ENCODE data around the gene KRT76.

Gene KRT76

DNA sequence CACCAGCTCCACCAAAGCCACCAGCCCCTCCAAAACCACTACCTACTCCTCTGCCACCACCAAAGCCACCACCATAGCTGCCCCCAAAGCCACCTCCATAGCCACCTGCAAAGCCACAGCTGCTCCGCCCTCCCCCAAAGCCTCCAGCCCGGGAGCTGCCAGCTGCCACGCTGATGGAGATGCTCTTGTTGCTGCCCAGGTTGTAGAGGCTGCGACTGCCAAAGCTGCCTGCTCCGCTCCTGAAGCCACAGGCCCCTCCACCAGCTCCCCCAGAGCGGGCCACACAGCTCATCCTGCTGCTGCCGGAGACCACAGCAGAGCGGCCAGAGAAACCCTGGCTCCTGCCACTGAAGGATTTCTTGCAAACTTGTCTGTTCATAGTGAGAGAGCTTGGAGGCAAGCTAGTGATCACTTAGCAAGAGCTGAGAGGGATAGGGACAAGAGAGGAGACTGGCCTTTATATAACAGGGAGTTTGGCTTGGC, at the start of gene KRT76:
Gene KRT76 (minus strand): TSS at position 433 of the 483 bp plus-strand sequence. CDS start 54 bp downstream, at position 379.
- in situ Hi-C loops (cut with MboI; ENCODE audit: low sequenced_read_pairs): no loop called here

DNA sequence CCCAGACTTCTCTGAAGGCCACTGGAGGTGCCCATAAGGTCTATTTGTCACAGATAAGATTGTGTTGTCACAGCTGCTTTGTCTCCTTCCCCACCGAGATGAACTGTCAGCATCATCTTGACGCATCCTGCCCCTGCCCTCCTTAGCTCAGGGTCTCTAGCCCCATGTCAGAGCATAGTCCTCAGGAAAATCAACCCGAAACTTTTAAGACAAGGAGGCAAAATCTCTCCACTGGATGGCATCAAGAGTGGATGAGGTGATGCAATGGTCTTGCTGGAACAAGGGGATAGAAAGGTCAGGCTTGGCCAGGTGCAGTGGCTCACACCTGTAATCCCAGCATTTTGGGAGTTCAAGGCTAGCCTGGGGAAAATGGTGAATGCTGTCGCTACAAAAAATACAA, 48.8 kb upstream of the KRT76 start:
- in situ Hi-C loops (cut with MboI; ENCODE audit: low sequenced_read_pairs): no loop called here

DNA sequence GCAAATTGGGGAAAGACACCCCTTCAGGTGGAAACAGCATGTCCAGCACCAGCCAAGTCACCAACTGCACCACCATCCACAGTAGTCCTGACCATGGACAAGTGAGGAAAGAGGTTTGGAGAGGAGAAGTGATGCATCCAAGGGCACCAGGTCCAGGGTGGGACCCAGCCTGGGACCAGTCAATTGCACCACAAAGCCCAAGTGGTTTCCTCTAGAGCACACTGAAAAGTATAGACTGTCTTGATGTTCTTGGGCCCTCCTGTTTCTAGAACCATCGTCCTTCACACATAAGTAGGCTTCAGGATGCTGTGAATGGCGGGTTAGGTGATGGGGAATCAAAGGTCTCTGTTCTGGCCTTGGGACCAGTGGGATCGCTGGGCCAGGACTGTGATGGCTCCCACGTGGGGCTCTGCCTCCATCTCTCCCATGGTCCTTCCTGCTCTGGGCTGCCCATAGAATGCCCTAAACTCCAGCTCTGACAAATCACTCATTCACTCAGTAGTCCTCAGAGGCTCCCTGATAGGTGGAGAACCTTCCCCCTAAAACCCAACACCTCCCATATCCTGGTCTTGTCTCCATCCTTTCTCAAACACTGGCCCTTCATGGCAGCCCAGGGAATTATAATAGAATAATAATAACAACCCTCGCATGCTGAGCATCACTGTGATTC, 47.7 kb upstream of the KRT76 start:
- in situ Hi-C loops (cut with MboI; ENCODE audit: low sequenced_read_pairs): no loop called here

DNA sequence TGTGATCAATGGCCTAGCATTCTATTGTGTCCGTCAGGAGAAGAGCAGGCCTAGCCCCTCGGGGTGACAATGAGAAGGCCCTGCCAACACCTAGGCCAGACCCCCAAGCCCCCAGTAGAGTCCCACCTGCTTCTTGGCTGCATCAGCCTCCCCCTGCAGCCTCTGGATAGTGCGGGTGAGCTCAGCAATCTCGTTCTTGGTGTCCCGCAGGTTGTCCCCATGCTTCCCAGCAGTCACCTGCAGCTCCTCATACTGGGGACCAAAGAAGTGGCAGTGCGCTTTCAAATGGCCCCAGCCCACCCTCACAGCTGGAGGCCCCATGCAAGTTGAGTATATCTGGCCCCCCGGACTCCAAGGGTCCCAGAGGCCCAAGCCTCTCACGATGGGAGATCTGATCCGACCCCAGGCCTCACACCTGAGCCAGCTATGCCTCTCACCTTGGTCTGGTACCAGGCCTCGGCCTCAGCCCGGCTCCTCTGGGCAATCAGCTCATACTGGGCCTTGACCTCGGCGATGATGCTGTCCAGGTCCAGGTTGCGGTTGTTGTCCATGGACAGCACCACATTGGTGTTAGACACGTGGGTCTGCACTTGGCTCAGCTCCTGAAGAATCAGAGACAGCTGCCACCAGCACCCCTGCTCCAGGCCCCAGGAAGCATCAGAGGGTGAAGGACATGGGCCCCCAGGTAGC, 46.8 kb upstream of the KRT76 start:
- in situ Hi-C loops (cut with MboI; ENCODE audit: low sequenced_read_pairs): no loop called here

DNA sequence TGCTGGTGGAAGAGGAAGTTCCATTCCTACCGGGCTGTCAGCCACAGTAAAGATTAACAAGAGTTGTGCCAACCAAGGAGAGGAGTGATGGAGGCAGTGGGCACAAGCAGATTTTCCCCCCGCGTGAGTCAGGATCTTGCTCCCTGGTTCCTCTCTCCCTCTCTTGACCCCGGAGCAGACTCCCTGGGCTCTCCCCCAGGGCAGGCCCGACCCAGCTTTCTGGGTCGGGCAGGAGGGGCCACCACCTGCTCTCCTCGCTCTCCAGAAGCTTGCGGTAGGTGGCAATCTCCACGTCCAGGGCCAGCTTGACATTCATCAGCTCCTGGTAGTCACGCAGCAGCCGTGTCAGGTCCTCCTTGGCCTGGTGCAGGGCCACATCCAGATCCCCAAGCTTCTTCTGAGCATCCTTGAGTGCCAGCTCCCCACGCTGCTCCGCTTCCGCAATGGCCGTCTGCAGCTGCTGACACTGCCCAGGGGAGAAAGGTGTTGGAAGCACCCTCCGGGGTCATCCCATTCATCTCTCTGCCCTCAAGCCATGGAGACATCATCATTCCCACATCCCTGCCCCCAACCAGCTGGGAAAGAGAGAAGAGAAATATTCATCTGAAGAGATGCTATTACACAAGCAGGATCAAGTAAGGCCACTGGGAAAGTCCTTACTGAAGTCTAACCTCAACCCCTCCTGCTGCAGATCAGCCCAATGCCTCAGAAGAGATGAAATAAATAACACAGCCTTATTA, 45.8 kb upstream of the KRT76 start:
- in situ Hi-C loops (cut with MboI; ENCODE audit: low sequenced_read_pairs): no loop called here

GRCh38 chr12:52821826-52822660, 44.9 kb upstream of the KRT76 start:
- in situ Hi-C loops (cut with MboI; ENCODE audit: low sequenced_read_pairs): no loop called here

DNA sequence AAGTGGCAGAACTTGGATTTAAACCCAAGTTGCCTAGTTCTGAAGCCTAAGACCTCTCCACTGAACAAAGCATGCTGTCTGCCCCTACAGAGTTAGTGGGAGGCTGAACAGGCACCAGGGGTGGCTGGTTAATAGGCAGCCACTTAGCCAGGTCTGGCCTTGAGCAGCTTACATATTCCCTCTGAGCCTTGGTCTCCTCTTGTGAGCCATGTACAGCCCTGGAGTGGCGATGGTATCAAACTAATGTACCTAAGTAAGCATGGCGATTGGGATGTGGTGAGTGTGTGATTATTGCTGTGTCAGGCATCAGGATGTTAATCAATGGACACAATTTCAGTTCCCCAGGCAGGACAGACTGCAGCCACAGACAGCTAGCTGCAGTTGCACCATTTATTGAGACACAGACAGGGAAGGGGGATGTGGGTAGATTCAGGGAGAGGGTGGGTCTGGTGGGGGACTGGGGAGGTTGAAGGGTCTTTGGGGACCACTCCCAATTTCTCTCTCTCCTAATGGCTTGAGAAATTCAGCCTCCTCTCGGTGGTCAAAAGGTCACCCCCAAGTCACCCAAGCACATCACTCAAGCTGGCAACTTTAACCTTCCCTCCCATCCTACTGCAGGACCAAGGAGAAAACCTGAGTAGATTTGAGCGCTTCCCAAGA, 44.1 kb upstream of the KRT76 start:
- in situ Hi-C loops (cut with MboI; ENCODE audit: low sequenced_read_pairs): no loop called here

DNA sequence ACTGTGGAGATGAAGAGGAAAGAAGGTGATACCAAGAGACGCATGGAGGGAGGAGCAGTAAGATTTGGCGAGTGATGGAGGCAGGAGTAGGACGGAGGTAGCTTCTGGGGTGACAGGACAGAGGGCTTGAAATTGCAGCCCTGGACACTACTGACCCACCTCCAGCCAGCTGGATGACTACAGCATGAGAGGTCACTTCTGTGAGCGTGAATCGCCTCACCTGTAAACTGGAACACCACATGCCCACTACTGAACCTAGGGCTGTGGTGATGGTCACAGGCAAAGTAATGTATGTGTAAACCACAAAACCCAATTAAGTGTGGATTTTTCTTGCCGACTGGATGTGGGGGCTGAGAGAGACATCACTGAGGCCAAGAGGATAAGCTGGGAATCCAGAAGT, 43.4 kb upstream of the KRT76 start:
- in situ Hi-C loops (cut with MboI; ENCODE audit: low sequenced_read_pairs): no loop called here

- in situ Hi-C loops (cut with MboI; ENCODE audit: low sequenced_read_pairs): no loop called here
Observed at GRCh38 chr12:52819731-52820510, 42.8 kb upstream of the KRT76 start.

- in situ Hi-C loops (cut with MboI; ENCODE audit: low sequenced_read_pairs): no loop called here
Observed at GRCh38 chr12:52818887-52819420, 41.8 kb upstream of the KRT76 start.

DNA sequence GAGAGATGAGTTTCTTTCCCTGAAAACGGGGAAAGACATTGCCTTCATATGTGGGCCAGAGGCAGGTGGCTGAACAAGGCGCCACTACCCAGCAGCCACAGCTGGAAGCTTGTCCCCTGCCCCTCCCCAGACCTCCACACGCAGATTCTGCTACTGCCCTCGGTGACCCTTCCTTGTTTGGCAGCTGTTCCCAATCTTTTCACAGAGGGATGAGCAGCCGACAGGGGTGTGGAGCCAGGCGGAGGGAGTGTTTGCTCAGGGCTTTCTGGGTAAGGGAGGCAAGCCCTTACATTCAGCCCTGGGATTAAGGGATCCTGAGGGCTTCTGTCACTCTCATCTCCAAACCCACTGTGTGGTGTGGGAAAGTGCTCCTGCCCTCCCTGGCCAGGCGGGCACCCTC, 41.2 kb upstream of the KRT76 start:
- in situ Hi-C loops (cut with MboI; ENCODE audit: low sequenced_read_pairs): no loop called here

GRCh38 chr12:52817699-52818238, 40.6 kb upstream of the KRT76 start:
- in situ Hi-C loops (cut with MboI; ENCODE audit: low sequenced_read_pairs): no loop called here

DNA sequence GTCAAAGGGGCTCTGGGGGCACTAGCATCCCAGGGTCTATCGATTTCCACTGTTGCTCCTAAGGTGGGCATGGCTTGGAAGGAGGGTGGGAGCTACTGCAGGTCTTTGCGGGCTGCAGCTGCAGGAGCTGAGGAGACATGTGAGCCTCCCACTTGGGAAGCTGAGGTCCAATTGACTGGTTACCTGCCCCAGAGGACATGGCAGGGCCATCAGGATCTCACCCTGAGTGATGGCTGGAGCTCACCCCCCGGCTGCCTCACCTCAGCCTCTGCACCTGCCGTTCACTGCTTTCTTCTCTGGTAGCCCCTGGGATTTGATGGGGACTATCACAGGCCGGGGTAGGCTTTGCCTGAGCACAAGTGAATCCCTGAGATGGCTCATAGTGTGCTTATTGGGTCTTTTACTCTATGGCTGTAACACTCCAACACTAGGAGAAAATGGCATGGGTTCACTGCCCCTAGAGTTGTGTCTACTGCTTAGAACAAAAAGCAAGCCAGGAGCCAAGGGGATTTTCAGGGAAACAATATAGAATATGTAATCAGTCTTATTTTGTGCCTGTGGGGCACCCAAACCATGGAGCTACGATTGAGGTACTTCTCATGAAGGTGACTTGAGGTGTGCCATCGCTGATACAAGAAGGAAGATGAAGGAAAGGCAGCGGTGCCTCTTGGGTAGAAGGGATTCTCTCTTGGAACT, 40.0 kb upstream of the KRT76 start:
- in situ Hi-C loops (cut with MboI; ENCODE audit: low sequenced_read_pairs): no loop called here

DNA sequence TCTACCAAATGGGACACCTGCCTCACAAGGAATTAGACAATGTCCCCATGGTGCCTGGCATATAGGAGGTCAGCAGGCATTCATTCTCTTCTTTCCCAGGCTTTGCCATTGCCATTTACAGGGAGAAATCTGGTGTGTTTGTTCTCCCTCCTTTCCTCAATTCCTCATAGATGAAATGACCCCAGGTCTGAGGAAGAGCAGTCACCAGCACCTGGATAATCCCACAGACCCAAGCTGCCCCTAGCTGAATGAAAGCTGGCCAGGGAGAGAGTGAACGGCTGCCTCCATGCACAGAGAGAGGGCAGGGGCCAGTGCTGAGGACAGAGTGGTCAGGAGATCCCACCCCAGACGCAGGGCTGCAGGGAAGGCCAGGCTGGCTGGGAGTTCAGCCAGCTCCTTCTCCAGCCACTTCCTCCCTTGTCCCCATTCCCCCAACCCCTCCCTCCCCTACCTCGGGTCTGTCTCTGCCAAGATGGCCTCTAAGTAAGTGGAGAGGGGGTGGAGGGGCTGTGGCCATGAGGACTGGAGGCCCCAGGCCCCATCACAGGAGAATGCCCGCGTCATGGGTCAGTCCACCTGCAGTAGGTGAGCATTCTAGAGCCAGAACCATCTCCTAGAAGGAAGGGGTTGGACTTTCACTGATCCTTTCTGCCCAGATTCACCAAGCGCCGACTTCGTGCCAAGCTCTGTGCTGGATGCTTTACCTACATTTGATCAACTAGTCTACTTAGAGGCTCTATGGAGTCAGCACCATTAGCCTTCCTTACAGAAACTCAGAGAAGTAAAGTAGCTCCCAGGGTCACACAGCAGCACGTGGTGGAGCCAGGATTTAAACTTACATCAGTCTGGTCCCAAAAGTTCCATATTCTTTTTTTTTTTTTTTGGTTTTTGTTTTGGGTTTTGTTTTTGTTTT, 38.8 kb upstream of the KRT76 start:
- in situ Hi-C loops (cut with MboI; ENCODE audit: low sequenced_read_pairs): no loop called here

DNA sequence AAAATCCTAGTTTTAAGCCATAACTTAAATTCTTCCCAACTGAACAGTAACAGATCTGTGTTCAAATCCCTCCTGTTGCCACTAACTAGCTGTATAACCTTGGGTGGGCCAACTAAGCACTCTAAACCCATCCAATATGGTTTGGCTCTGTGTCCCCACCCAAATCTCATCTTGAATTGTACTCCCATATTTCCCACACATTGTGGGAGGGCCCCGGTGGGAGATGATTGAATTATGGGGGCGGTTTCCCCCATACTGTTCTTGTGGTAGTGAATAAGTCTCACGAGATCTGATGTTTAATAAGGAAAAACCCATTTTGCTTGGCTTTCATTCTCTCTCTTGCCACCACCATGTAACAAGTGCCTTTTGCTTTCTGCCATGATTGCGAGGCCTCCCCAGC, 38.0 kb upstream of the KRT76 start:
- in situ Hi-C loops (cut with MboI; ENCODE audit: low sequenced_read_pairs): no loop called here

- in situ Hi-C loops (cut with MboI; ENCODE audit: low sequenced_read_pairs): no loop called here
Observed at GRCh38 chr12:52814710-52815155, 37.6 kb upstream of the KRT76 start.

Data from HL-60/S4 treated with retinoic acid at 250 ng/mL for 4 days and 3 days (cell line).